ENCODE results near the gene PITPNM2. TPM values are rescaled to one million over a fixed set of nuclear protein-coding genes. Genes with fewer than 3 reads are reported as not detected.

The PITPNM2 gene
- total and polyA plus RNA-seq, 9 of the 15 experiments (the other 6 are each of a cell fraction or from before 2014, with no cell fraction given) = 0.03 to 10.8 (median 2.9) TPM

DNA sequence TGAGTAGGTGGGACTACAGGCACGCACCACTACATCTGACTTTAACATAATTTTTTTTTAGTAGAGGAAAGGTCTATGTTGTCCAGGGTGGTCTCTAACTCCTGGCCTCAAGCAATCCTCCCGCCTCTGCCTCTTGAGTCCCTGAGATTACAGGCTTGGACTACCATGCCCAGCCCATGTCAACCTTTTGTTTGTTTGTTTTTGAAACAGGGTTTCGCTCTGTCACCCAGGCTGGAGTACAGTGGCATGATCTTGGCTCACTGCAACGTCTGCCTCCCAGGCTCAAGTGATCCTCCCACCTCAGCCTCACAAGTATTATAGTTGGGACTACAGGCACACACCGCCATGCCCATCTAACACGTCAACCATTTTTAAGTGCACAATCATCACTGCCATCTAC is 29.2 kb downstream of the PITPNM2 start (continued):
- TF ChIP-seq, protein P1, sequence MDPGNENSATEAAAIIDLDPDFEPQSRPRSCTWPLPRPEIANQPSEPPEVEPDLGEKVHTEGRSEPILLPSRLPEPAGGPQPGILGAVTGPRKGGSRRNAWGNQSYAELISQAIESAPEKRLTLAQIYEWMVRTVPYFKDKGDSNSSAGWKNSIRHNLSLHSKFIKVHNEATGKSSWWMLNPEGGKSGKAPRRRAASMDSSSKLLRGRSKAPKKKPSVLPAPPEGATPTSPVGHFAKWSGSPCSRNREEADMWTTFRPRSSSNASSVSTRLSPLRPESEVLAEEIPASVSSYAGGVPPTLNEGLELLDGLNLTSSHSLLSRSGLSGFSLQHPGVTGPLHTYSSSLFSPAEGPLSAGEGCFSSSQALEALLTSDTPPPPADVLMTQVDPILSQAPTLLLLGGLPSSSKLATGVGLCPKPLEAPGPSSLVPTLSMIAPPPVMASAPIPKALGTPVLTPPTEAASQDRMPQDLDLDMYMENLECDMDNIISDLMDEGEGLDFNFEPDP (CRISPR knock-in tag; IDR thresholded peaks at IDR 0.05) = no peak

DNA sequence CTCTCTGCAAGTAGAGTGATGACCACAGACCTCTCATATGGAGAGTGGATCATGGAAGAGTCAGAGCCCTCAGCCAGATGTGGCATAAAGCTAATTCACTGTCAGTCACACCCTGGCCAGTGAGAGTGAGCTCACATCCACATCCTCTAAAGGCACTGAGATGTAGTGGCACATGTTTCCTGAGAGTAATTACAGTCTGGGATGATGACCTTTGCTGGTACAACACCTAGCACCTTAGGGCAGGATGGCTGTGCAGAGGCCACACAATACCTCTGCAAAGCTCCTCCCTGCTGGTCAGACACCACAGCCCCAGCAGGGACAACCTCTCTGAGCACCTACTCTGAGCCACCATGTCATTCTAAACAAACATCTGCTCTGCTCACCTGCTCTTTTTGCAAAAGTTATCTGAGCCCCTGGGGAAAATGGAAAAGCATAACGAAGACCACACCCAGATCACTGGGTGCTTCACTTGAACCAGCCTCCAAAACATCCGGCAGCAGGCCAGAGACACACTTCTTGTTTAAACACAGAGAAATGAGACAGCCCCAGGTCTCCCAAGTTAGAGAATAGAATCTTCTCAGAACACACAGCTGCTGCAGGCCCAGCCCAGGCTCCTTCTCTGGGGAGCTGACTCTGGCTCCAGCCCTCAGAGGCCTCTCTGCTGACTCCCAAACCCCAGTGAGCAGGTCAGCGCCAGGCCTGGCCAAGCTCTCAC is 30.3 kb downstream of the PITPNM2 start:
- H4K20me1 ChIP-seq (replicated peaks; ENCODE audit: control insufficient read depth, insufficient read depth, low read length) = 0 out of 2 replicates have a peak, but pooled peaks cover 3% of the 10 kb centered on the region
- no TSS peak for BruUV-seq (replicated peaks)
- no peak overlapping the region for H3K27ac ChIP-seq (ENCODE audit: extremely low read depth, low read depth, low read length)
- in situ Hi-C loops (cut with MboI) = no loop called here
- no peak for FAIRE-seq
- POLR2A ChIA-PET = interaction anchor here (0.7 to 1.9 kb wide), 3 partner anchors 10 to 1025 kb away, joined by 3 to 7 read pairs (median 3); no protein-coding TSS in a partner anchor
- no peak overlapping the region for H3K4me2 ChIP-seq (ENCODE audit: insufficient read depth, low read length)
- H3K36me3 ChIP-seq (ENCODE audit: control insufficient read depth, insufficient read depth, low read length) = no peaks in the 10 kb centered on the region
- no peak overlapping the region for H3K4me3 ChIP-seq
- CTCF ChIA-PET (ENCODE audit: low intra/inter-chr PET ratio) = no interaction called here
- ATAC-seq = no peak; the same call in 2 of the 3 replicates
- H3K9me3 ChIP-seq (replicated peaks; ENCODE audit: control insufficient read depth, insufficient read depth, low read depth, low read length) = no peaks in the 10 kb centered on the region
- DNase-seq (ENCODE audit: extremely low read depth in 1 of 4, low spot score in 3 of 4) = no peak
- no peaks in the 10 kb centered on the region for H3K9me1 ChIP-seq (ENCODE audit: control insufficient read depth, insufficient read depth, low read length)
- WGBS (ENCODE audit: insufficient coverage, low coverage, missing lambda C conversion rate) = 61% methylated on average over 3 of the region's 3 CpGs
- H3K9ac ChIP-seq (ENCODE audit: insufficient read depth in 1 of 2, low read depth in 2 of 2, low read length in 2 of 2) = peak overlapping the region in 1 of 2 experiments; percentile 81; a peak in 1 of 4 replicates
- H3K4me1 ChIP-seq (replicated peaks in 1 of 2; ENCODE audit: control insufficient read depth in 2 of 2, insufficient read depth in 2 of 2, low read length in 2 of 2) = peaks cover 0 to 9% of the 10 kb centered on the region in 2 experiments; a peak in 2 of 5 replicates
- intact Hi-C loops (cut with micrococcal nuclease) = no loop called here
- H3K79me2 ChIP-seq (ENCODE audit: control insufficient read depth, insufficient read depth, low read length) = no peaks in the 10 kb centered on the region
- no peak overlapping the region for H2AFZ ChIP-seq (ENCODE audit: low read depth, low read length)
- no peaks in the 10 kb centered on the region for H3K27me3 ChIP-seq (ENCODE audit: control insufficient read depth in 2 of 2, insufficient read depth in 2 of 2, low read length in 2 of 2)
- TF ChIP-seq DNMT1 (IDR thresholded peaks at IDR 0.05) (no peak), TCF7L2 (IDR thresholded peaks at IDR 0.05; ENCODE audit: low read depth, low read length) (no peak), COPS2 (conservative IDR thresholded peaks at IDR 0.05) (no peak)
- TF ChIP-seq, protein P2, sequence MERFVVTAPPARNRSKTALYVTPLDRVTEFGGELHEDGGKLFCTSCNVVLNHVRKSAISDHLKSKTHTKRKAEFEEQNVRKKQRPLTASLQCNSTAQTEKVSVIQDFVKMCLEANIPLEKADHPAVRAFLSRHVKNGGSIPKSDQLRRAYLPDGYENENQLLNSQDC (CRISPR knock-in tag; IDR thresholded peaks at IDR 0.05) = no peak
- TF ChIP-seq, protein P3, sequence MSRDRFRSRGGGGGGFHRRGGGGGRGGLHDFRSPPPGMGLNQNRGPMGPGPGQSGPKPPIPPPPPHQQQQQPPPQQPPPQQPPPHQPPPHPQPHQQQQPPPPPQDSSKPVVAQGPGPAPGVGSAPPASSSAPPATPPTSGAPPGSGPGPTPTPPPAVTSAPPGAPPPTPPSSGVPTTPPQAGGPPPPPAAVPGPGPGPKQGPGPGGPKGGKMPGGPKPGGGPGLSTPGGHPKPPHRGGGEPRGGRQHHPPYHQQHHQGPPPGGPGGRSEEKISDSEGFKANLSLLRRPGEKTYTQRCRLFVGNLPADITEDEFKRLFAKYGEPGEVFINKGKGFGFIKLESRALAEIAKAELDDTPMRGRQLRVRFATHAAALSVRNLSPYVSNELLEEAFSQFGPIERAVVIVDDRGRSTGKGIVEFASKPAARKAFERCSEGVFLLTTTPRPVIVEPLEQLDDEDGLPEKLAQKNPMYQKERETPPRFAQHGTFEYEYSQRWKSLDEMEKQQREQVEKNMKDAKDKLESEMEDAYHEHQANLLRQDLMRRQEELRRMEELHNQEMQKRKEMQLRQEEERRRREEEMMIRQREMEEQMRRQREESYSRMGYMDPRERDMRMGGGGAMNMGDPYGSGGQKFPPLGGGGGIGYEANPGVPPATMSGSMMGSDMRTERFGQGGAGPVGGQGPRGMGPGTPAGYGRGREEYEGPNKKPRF (IDR thresholded peaks at IDR 0.05; ENCODE audit: low read depth, low read length) = no peak
- TF ChIP-seq, protein P4, sequence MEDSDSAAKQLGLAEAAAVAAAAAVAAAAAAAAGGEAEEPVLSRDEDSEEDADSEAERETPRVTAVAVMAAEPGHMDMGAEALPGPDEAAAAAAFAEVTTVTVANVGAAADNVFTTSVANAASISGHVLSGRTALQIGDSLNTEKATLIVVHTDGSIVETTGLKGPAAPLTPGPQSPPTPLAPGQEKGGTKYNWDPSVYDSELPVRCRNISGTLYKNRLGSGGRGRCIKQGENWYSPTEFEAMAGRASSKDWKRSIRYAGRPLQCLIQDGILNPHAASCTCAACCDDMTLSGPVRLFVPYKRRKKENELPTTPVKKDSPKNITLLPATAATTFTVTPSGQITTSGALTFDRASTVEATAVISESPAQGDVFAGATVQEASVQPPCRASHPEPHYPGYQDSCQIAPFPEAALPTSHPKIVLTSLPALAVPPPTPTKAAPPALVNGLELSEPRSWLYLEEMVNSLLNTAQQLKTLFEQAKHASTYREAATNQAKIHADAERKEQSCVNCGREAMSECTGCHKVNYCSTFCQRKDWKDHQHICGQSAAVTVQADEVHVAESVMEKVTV (CRISPR knock-in tag; IDR thresholded peaks at IDR 0.05) = no peak

All from K562 (cell line).